HG03378 (cell line): Measurements from ENCODE around the gene TRIP10.
"Not testable (repeated sequence)": the region's sequence is repeated elsewhere in the genome, so short reads cannot be mapped to it uniquely, and the experiment has no call there.

Experiments used
- ATAC-seq: cut with Tn5 transposase; IDR thresholded peaks from one replicate; pipeline ENCODE4 v1.9.1; 2021; ENCODE audit warnings: mild to moderate bottlenecking, moderate library complexity; ENCODE audit not compliant: unreplicated experiment

The TRIP10 gene

DNA sequence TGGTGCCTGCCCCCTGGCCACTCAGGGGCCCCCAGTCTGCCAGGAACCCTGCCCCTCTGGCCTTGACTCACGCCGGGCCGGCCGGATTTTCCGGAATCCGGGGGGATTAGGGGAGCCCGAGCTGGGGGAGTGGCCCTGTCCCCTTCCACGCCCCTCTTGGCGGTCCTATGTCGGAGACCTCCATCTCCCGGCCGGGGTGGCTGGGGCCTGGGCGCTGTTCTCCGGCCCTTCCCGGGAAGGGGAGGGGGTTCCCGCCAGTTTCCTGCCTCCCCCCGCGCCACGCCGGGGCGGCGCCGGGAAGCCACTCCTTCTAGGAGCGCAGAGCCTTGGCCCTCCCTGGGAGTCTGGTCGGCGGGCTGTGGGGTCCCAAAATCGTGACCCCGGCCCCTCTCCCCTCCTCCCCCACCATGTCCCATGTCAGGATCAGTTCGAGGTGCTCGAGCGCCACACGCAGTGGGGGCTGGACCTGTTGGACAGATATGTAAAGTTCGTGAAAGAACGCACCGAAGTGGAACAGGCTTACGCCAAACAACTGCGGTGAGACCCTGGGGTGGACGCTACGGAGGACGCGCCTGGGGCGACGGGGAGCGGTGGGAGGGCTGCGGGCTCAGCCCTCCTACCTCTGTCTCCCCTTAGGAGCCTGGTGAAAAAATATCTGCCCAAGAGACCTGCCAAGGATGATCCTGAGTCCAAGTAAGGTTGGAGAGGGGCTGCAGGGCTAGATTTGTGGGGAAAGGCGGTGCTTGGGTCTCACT is 1.3 kb downstream of the TRIP10 start:
- no peak for ATAC-seq

DNA sequence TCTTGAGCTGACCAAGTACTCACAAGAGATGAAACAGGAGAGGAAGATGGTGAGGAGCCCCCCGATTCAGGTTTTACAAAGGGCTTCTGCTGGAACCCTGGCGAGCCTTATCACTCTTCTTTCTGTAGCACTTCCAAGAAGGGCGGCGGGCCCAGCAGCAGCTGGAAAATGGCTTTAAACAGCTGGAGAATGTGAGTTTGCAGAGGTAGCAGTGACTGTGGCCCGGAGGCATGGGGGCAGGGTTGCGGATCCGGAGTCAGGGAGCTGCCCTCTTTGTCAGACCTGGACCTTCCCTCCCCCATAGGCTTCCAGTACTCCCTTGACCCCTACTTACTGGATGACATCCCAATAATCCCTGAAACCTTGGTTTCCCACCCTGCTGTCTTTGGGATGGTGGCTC is 3.6 kb downstream of the TRIP10 start:
- ATAC-seq, result no peak

DNA sequence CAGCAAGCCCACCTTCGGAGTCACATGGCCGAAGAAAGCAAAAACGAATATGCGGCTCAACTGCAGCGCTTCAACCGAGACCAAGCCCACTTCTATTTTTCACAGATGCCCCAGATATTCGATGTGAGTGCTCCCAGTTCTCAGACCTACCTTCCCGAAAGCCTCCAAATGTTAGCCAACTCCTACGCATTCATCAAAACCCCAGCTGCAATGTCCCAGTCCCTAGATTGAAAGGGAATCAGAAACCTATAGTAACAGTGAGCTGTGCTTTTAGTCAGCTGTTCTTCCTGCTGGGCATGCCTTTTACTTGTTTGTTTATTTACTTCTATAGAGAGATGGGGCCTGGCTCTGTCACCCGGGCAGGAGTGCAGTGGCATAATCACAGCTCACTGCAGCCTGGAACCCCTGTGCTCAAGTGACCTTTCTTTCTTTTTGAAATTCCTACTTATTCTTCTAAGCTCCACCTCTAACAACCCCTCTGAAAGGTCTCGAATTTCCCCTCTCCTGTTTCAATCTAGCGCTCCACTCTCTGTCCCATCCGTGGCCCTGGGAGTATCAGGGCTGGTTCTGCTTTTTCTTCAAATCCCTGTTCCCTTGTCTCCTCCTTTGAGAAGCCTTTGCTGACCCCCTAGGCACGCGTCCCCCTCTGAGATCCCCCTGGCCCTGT is 4.4 kb downstream of the TRIP10 start:
- no peak for ATAC-seq

DNA sequence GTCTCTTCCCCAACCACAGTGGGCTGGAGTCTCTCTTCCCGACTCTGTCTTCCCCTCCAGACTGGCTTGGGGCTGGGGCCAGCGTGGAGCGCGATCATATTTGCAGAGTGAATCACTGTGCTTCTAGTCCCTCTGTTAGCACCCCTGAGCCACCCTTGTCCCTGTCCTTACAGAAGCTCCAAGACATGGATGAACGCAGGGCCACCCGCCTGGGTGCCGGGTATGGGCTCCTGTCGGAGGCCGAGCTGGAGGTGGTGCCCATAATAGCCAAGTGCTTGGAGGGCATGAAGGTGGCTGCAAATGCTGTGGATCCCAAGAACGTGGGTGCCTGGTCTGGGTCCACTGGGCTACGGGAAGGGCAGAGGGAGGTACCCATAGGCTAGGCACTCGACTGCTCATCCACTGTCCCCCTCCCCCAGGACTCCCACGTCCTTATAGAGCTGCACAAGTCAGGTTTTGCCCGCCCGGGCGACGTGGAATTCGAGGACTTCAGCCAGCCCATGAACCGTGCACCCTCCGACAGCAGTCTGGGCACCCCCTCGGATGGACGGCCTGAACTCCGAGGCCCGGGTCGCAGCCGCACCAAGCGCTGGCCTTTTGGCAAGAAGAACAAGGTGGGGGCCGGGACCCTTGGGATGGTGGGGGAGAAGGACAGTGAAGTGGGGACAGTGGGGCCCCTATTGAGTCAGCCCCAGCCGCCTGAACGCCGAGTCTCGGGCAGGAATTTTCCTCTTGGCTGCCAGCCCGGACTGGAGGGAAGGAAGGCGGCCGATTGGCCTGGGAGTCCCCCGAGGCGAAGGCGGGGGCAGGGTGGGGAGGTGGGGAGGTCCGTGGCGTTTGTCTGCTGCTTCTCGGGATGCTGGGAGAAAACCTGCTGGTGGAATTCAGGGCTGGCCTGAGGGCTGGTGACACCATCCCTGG is 5.2 kb downstream of the TRIP10 start:
- ATAC-seq, result no peak

DNA sequence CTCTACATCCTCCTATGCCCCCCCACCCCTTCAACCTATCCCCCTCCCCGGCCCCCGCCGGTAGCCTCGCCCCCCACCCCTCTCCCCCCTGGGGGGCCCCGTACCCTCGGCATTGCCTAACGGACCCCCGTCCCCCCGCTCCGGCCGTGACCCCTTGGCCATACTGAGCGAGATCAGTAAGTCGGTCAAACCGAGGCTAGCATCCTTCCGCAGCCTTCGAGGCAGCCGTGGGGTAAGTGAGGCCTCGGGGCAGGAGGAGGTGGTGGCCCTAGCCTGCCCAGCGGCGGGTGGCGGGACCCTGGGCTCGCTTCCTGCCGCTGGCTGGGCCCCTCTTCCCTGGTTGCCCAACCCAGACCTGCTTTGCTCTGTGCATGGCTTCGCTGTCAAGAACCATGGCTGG is 6.5 kb downstream of the TRIP10 start:
- ATAC-seq, result no peak

DNA sequence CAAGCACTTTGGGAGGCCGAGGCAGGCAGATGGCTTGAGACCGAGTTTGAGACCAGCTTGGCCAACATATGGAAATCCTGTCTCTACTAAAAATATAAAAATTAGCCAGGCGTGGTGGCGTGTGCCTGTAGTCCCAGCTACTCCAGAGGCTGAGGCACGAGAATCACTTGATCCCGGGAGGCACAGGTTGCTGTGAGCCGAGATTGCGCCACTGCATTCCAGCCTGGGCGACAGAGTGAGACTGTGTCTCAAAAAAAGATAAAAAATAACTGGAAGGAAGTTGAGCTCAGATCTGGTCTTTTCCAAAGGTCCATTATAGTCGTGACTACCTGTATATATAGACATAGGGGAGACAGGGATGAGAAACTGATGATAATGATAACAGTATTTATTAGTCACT is 9.1 kb downstream of the TRIP10 start:
- ATAC-seq, result not testable (repeated sequence)

DNA sequence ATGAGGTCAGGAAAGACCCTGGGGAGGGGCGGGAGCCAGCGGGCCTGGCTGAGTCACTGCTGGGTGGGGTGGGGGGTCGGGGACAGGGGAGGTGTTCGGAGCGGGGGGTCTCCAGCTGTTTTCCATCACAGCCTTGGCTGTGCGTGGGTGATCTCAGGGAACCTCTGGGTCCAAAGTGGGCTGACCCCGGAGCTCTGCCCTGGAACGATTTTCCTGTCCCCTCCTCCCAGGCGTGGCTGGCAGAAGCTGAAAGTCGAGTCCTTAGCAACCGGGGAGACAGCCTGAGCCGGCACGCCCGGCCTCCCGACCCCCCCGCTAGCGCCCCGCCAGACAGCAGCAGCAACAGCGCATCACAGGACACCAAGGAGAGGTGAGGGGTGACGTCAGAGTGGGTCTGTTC is 10.6 kb downstream of the TRIP10 start:
- ATAC-seq, result no peak

DNA sequence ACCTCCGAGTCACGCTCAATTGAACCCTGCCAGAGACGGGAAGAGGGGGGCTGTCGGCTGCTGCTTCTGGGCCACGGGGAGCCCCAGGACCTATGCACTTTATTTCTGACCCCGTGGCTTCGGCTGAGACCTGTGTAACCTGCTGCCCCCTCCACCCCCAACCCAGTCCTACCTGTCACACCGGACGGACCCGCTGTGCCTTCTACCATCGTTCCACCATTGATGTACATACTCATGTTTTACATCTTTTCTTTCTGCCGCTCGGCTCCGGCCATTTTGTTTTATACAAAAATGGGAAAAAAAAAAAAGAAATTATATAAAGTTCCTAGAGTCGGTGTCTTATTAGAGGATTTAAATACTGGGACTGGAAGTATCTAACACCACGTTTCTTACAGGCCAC is 11.7 kb downstream of the TRIP10 start:
- no peak for ATAC-seq

DNA sequence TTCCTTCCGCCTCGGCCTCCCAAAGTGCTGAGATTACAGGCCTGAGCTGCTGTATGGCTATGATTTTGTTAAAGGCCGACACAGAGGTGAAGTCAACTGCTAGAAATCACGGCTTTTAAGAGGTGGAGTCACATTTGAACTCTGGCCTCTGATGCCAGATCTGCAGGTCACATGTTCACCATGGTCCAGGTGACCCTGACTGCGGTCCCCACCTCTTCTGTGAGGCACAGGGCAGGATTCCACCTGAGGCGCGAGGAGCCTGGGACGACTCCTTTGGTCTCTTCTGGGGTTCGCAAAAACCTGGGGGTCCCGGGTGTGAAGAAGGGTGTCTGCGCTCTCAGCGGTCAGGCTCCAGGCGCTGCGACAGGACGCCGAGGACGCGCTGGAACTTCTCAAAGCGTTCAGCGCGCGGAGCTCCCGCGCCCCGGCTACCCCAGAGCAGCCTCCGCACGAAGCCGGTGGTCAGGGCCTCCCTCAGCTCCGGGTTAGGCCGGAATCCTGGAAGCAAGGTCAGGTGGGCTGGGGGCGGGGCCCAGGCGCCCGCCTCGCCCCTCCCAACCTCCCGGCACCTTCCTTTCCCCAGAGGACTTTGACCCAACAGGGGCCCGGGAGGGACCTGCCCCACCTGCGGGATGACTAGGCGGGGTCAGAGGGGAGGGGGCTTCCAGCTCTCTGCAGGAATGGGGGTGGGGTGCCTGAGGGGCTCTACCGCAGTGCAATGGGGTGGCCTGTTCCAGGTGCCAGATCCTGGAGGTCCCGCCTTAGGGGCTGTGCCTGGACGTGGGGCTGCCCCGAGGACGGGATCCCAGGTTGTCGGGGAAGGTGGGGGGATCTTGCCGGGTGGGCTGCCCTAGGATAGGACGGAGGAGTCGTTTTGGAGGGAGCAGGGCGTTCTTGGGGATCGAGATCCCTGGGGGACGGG is 13.0 kb downstream of the TRIP10 start:
- no peak for ATAC-seq

DNA sequence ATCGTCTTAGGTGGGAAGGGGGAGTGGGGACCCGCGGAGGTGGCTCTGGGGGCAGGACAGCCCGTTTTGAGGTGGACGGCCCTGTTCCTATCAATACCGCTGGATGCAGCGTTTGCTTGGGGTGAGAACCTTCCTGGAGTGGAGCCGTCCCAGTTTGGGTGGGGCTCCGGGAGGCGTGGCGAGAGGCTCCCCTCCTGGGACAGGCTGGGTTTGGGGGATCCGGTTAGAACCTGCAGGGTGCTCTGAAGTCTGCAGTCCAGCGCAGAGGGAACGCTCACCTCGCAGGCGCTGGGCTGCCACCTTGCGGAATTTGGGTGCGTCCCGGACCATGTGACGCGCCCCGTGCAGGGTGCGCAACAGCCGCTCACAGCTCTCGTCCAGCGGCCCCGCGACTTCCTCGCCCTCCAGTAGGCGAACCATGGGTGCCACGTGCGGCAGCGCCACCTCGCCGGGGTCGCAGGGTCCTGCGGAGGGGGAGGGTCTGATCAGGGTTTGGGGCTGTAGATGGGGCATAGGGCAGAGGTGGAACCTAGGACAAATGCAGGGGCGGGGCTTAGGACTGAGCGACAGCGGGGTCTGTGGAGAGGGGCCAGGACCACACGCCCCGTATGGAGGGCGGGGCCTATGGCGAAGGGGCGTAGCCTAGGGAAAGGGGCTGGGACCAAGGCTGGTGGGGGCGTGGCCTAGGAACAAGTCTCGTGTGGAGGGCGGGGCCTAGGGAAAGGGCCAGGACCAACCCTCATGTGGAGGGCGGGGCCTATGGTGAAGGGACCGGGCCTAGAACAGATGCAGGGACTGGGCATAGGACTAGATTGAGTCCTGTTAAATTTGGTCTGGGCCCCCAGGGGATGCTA is 13.9 kb downstream of the TRIP10 start:
- ATAC-seq, result peak; percentile 54

DNA sequence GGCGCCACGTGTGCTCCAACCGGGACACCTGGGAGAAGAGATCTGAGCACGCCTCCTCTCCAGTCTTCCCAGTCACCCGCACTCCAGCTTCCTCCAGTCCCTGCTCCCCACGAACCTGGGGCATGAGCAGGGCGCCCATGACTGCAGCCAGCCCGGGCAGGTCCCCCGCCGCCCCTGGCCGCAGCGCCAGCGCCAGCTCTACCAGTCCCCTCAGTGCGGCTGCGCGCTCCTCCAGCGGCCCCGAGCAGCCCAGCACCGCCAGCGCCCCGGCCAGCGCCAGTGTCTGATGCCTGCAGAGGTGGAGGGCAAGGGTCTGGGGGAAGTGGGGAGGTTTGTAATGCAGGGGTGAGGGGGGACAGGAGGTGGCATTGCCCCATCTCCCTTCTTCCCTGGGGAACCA is 14.7 kb downstream of the TRIP10 start:
- ATAC-seq, result no peak

DNA sequence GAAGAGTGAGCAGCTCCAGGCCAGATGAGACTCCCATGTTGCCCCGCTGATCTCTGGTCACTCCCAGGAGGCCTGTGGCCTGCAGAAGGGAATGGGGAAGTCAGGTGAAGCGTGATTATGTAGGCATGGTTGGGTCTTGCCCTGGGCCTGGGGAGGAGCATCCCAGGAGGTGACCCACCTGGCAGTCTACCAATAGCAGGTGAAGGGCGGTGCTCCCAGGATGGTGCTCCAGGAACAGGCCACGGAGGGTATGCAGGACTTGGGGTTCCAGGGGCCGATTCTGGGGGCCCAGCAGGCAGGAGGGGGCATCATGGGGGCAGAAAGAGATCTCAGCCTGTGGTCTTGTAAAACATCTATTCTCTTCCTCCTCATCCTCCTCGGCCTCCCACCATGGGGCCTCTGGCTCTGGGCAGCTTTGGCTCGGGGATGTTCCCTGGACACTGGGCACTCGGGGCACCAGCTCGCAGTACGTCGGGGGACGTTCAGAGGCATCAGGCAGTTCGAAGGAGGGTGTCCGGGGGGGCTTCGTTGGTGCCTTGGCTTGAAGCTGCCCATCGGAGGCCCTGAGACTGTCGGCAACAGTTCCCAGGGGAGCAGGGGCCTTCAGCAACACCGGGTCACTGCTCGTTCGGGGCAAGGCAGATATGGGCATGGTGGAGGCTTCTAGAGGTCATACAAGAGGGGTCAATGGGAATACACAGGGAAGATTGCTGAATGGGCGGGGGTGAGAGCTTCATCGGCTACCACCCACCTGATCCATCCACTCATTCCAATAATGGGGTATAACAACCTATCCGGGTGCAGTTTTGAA is 15.4 kb downstream of the TRIP10 start:
- ATAC-seq, result no peak

DNA sequence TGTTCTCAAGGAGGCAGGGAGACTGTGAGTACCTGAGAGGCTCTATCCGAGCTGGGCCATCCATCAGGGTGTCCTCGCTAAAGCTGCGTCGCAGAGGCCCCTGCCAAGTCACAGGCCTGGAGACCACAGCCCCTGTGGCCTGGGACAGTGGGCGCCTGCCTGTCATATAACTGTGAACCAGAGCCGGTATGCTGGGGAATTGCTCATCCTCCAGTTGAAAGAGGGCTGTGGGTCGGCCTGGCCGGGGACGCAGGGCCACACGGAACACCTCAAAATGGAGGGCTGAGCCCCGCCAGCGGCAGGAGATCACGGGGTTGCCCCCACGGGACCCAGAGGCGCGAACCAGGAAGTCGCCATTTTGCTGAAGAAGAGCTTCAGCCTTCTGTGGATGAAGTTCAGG is 21.1 kb downstream of the TRIP10 start:
- no peak for ATAC-seq

DNA sequence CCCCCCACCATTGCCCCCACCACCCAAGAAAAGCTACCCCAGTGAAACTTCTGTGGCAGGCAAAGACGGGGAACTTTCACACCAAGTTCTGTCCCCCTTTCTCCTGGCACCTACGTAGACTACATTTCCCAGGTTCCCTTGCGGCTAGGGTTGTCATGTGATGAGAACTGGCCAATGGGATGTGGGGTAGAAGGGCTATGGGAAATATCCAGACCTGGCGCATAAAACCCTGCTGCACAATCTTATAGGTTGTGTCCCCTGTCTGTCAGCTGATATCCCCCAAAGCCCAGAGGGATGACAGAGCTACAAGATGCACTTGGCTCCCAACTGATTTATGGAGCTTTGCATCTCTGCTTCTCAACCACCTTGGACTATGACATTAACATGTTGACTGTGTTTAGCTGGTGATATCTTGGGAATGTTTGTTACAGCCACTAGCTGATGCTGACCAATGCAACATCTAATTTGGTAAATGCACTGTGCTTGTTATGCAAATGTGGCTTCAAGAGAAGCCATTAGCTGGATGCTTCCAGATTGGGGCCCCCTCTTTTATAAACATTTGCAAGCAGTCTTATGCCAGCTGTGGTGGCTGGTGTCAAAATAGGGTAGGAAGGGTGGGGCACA is 21.7 kb downstream of the TRIP10 start:
- ATAC-seq, result no peak

DNA sequence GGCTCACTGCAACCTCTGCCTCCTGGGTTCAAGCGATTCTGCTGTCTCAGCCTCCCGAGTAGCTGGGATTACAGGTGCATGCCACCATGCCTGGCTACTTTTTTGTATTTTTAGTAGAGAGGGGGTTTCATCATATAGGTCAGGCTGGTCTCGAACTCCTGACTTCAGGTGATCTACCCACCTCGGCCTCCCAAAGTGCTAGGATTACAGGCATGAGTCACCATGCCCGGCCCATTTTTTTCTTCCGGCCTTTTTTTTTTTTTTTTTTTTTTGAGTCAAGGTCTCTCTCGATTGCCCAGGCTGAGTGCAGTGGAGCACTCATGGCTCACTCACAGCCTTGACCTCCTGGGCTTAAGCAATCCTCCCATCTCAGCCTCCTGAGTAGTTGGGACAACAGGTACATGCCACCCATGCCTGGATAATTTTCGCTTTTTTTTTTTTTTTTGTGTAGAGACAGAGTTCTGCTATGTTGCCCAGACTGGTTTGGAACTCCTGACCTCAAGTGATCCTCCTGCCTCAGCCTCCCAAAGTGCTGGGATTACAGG is 22.8 kb downstream of the TRIP10 start:
- ATAC-seq, result not testable (repeated sequence)

DNA sequence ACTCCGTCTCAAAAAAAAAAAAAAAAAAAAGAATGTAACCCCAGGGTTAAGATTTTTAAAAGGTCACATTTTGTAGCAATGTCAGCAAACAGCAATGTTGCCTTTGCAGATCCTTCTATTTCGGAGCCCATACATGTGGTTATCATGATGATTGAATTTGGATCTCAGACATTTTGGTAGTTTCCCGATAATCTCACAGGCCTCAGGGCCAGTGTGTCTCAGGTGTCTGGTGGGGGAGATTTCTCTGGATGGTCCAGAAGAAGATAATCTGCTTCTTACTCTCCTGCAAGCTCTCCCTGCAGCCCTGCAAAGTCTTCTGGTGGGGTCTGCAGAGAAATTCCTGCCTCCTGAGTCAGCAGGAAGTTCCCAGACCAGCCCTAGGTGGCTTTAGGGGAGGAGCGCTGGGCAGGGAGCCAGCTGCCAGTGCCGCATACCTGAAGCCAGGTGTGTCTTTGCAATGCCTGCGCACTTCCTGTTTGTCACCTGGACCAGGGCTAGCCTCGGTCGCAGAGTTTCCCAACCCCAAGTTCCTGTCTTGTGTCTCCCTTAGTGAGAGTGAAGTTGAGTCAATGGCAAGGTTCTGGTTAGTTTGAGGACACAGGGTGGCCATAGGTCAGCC is 26.4 kb downstream of the TRIP10 start:
- ATAC-seq, result no peak

DNA sequence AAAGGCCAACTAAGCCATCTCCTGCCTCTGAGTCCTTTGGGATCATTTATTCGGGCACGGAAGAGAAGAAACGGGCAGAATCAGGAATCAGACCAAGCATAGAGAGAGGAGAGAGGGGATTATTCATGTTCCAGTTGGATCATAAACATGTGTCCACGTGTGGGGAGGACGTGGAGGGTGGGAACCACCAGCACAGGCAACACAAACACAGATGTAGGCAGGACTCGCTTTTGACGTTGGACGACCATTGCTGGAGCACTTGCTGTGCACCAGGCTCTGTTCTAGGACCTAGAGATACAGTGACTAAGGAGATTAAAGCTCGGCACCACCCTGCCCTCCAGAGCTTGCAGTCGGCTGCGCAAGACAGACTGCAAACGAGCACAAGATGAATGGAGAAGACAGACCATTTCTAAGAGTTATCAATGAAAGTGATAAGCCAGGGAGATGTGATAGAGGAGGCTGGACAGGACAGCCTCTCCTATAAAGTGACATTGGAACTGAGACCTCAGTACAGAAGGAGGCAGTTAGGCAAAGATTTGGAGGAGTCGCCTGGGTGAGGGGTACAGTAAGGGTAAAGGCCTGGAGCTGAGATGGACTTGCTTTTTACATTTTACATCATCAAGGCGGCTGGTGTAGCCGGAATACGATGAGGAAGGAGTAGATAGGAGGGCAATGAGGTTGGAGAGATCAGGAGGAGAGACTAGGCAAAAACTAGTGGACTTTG is 27.0 kb downstream of the TRIP10 start:
- no peak for ATAC-seq
